ENCODE data around the gene GPR183. TPM values are rescaled to one million over a fixed set of nuclear protein-coding genes. Genes with fewer than 3 reads are reported as not detected.

Gene GPR183
- total RNA-seq, 1 experiment from 2014 or later: 0.30 TPM

- BruUV-seq (replicated peaks): no TSS peak
- no peak for DNase-seq (ENCODE audit: low read depth, low spot score)
- H2AFZ ChIP-seq (ENCODE audit: low read depth, low read length, poor library complexity, severe bottlenecking): no peak overlapping the region
- H3K79me2 ChIP-seq (ENCODE audit: insufficient read depth, low read length): peaks cover 15% of the 10 kb centered on the region
- CTCF ChIA-PET: interaction anchor here (1.3 kb wide), 1 partner anchor 87 kb away, joined by 4 read pairs; no protein-coding TSS in a partner anchor
- POLR2A ChIA-PET: no interaction called here
- H3K9ac ChIP-seq (ENCODE audit: low read length): no peak overlapping the region
- H3K27ac ChIP-seq (ENCODE audit: low read depth, low read length): no peak overlapping the region
- no peaks in the 10 kb centered on the region for H3K4me1 ChIP-seq (ENCODE audit: control insufficient read depth in 1 of 2, insufficient read depth in 2 of 2, low read length in 2 of 2)
- RAD21 ChIA-PET (ENCODE audit: low non-redundant PET in 1 of 2, low total read pairs in 2 of 2, uncharacterized antibody in 2 of 2, unreplicated experiment in 2 of 2): interaction anchor here (0.6 to 1.2 kb wide), 2 partner anchors 86 to 87 kb away, joined by 3 to 4 read pairs; no protein-coding TSS in a partner anchor
- no peak for TF ChIP-seq RAD21 (IDR thresholded peaks at IDR 0.05; ENCODE audit: low read depth)
- no peak for TF ChIP-seq ELF1 (IDR thresholded peaks at IDR 0.05; ENCODE audit: borderline replicate concordance, low read depth)
- TF ChIP-seq SP1 (IDR thresholded peaks at IDR 0.05; ENCODE audit: low read depth): no peak
- TF ChIP-seq, protein P1, sequence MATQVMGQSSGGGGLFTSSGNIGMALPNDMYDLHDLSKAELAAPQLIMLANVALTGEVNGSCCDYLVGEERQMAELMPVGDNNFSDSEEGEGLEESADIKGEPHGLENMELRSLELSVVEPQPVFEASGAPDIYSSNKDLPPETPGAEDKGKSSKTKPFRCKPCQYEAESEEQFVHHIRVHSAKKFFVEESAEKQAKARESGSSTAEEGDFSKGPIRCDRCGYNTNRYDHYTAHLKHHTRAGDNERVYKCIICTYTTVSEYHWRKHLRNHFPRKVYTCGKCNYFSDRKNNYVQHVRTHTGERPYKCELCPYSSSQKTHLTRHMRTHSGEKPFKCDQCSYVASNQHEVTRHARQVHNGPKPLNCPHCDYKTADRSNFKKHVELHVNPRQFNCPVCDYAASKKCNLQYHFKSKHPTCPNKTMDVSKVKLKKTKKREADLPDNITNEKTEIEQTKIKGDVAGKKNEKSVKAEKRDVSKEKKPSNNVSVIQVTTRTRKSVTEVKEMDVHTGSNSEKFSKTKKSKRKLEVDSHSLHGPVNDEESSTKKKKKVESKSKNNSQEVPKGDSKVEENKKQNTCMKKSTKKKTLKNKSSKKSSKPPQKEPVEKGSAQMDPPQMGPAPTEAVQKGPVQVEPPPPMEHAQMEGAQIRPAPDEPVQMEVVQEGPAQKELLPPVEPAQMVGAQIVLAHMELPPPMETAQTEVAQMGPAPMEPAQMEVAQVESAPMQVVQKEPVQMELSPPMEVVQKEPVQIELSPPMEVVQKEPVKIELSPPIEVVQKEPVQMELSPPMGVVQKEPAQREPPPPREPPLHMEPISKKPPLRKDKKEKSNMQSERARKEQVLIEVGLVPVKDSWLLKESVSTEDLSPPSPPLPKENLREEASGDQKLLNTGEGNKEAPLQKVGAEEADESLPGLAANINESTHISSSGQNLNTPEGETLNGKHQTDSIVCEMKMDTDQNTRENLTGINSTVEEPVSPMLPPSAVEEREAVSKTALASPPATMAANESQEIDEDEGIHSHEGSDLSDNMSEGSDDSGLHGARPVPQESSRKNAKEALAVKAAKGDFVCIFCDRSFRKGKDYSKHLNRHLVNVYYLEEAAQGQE (IDR thresholded peaks at IDR 0.05; ENCODE audit: low read depth): no peak
- no peak for TF ChIP-seq POLR2A (IDR thresholded peaks at IDR 0.05; ENCODE audit: borderline replicate concordance, extremely low read depth, insufficient read depth, insufficient read length)
- TF ChIP-seq ATF3 (IDR thresholded peaks at IDR 0.05): no peak
- TF ChIP-seq CEBPB (IDR thresholded peaks at IDR 0.05; ENCODE audit: low read depth): no peak
- TF ChIP-seq SRF (IDR thresholded peaks at IDR 0.05; ENCODE audit: low read depth): no peak
- TF ChIP-seq ZNF274 (IDR thresholded peaks at IDR 0.05; ENCODE audit: low read depth, low read length): no peak
- no peak for TF ChIP-seq CBX3 (IDR thresholded peaks at IDR 0.05; ENCODE audit: low read depth)
- no peak for TF ChIP-seq SIN3A (IDR thresholded peaks at IDR 0.05; ENCODE audit: low read depth)
- TF ChIP-seq ZFX (IDR thresholded peaks at IDR 0.05): no peak
- no peak for TF ChIP-seq EGR1 (IDR thresholded peaks at IDR 0.05; ENCODE audit: low read depth)
- TF ChIP-seq YY1 (IDR thresholded peaks at IDR 0.05; ENCODE audit: extremely low read depth, insufficient replicate concordance, low read depth, low read length): no peak
- TF ChIP-seq FOSL1 (IDR thresholded peaks at IDR 0.05; ENCODE audit: low read depth): no peak
- intact Hi-C loops (cut with micrococcal nuclease): loop anchor here (10.0 kb wide), 1 partner anchor 418 kb away; no protein-coding TSS in a partner anchor
- H4K20me1 ChIP-seq (ENCODE audit: insufficient read depth): no peaks in the 10 kb centered on the region
- no peak for ATAC-seq
- H3K4me3 ChIP-seq (replicated peaks in 1 of 2; ENCODE audit: low read depth in 1 of 2, low read length in 2 of 2): no peak overlapping the region
- H3K27me3 ChIP-seq (ENCODE audit: insufficient read depth, low read length): no peaks in the 10 kb centered on the region
- no peaks in the 10 kb centered on the region for H3K9me2 ChIP-seq (ENCODE audit: insufficient read depth)
- H3K4me2 ChIP-seq (ENCODE audit: low read length): no peak overlapping the region
- no peaks in the 10 kb centered on the region for H3K9me3 ChIP-seq (ENCODE audit: control insufficient read depth in 1 of 2, insufficient read depth in 1 of 2, low read depth in 1 of 2, low read length in 2 of 2)
- H3K36me3 ChIP-seq (ENCODE audit: control insufficient read depth in 1 of 2, insufficient read depth in 2 of 2, low read length in 2 of 2): peaks cover 0 to 4% of the 10 kb centered on the region in 2 experiments; a peak in 1 of 4 replicates
Observed at GRCh38 chr13:99263126-99263785, 43.9 kb downstream of the GPR183 start.

Measured in HCT116 (cell line).